Measurements from ENCODE around the gene ZCCHC3.
"Not testable (repeated sequence)": the region's sequence is repeated elsewhere in the genome, so short reads cannot be mapped to it uniquely, and the experiment has no call there.

ZCCHC3 gene, protein sequence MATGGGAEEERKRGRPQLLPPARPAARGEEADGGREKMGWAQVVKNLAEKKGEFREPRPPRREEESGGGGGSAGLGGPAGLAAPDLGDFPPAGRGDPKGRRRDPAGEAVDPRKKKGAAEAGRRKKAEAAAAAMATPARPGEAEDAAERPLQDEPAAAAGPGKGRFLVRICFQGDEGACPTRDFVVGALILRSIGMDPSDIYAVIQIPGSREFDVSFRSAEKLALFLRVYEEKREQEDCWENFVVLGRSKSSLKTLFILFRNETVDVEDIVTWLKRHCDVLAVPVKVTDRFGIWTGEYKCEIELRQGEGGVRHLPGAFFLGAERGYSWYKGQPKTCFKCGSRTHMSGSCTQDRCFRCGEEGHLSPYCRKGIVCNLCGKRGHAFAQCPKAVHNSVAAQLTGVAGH

DNA sequence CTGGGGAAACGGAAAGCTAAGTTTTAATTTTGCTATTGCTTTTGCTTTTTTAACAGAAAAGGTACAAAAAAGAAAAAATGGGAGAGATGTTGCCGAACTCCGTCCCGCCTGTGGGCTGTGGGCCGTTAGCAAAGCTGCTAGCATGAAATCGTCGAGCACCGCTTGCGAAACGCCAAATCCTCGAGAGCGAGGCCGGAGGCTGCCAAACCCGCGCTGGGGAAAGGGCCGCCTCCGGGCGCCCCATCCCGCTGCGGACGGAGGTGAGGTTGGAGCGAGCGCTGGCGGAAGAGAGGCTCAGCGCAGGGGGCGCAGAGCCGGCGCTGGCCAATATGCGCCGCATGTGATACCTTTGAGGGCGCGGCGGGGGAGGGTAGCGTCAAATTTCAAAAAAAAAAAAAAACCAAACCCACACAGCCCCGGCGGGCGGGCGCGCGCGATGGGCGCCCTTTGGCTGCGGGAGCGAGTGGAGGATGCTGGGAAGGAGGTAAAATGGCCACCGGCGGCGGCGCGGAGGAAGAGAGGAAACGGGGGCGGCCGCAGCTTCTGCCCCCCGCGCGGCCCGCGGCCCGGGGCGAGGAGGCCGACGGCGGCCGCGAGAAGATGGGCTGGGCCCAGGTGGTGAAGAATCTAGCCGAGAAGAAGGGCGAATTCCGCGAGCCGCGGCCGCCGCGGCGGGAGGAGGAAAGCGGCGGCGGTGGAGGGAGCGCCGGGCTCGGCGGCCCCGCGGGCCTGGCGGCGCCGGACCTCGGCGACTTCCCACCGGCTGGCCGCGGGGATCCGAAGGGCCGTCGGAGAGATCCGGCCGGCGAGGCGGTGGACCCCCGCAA lies at the start of gene ZCCHC3:
ZCCHC3 (plus strand) TSS at position 473 of the 827 bp plus-strand sequence; CDS start at position 490, 17 bp downstream.
- peak within 1 kb of the TSS; percentile 96 for H3K9ac ChIP-seq (ENCODE audit: low read depth, low read length)
- peak within 1 kb of the TSS; percentile 95 for H3K4me3 ChIP-seq (ENCODE audit: low read length)
- H3K36me3 ChIP-seq (ENCODE audit: insufficient read depth, low read depth, low read length) = peaks cover 3% of the 10 kb centered on the region; the same call in 1 of the 2 replicates
- H3K27me3 ChIP-seq (ENCODE audit: insufficient read depth, low read length) = peaks cover 38% of the 10 kb centered on the region
- peaks cover 25% of the 10 kb centered on the region; the same call in 1 of the 2 replicates for H3K4me1 ChIP-seq (ENCODE audit: insufficient read depth, low read length)
- no peaks in the 10 kb centered on the region for H3K9me3 ChIP-seq (ENCODE audit: insufficient read depth, low read depth, low read length)
- H3K27ac ChIP-seq (ENCODE audit: low read length) = peak within 1 kb of the TSS; percentile 74

DNA sequence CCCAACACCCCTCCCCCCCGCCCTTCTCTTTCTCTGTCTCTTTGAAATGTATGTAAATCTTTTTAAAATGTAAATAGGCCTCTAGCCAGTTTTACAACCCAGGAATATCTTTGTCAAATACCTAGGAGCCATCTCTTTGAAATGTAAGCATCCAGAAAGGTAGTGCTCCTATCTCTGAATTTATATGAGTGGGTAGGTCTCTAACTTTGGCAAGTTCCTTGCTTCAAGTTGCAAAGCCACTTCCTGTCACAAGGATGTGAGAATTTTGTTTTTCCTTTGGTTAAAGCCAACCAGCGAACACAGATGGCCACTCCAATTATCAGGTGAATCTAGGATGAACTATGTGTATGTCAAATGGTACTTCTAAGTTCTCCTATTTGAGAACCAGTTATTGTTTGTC lies 46.0 kb upstream of the ZCCHC3 start:
- no peak overlapping the region for H3K27ac ChIP-seq (ENCODE audit: low read length)
- H3K9ac ChIP-seq (ENCODE audit: low read depth, low read length) = no peak overlapping the region
- peaks cover 5% of the 10 kb centered on the region; the same call in 1 of the 2 replicates for H3K9me3 ChIP-seq (ENCODE audit: insufficient read depth, low read depth, low read length)
- H3K4me1 ChIP-seq (ENCODE audit: insufficient read depth, low read length) = peaks cover 7% of the 10 kb centered on the region; the same call in 1 of the 2 replicates
- H3K4me3 ChIP-seq (ENCODE audit: low read length) = peak overlapping the region; percentile 29; the same call in 1 of the 2 replicates
- H3K27me3 ChIP-seq (ENCODE audit: insufficient read depth, low read length) = peaks cover 99% of the 10 kb centered on the region
- H3K36me3 ChIP-seq (ENCODE audit: insufficient read depth, low read depth, low read length) = no peaks in the 10 kb centered on the region

DNA sequence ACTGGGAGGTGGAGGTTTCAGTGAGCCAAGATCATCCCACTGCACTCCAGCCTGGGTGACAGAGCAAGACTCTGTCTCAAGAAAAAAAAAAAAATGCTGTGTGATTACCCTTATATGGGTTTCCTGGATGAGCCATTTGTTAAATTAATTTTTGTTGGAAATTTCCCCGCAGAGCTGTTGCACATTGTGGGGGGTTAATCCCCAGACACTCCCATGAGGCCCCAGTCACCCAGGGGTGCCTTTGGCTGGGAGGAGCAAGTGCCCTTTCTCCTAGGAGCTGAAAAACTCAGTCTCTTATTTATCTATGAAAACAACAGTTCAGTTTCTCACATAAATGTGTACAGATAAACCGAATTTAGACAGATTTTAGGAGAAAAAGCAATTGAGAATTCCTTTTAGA lies 44.6 kb upstream of the ZCCHC3 start:
- Histone ChIP-seq H3K4me3 (ENCODE audit: low read length) (no peak overlapping the region), H3K9me3 (ENCODE audit: insufficient read depth, low read depth, low read length) (peaks cover 5% of the 10 kb centered on the region; the same call in 1 of the 2 replicates), H3K4me1 (ENCODE audit: insufficient read depth, low read length) (peaks cover 7% of the 10 kb centered on the region; the same call in 1 of the 2 replicates), H3K9ac (ENCODE audit: low read depth, low read length) (no peak overlapping the region), H3K36me3 (ENCODE audit: insufficient read depth, low read depth, low read length) (no peaks in the 10 kb centered on the region), H3K27ac (ENCODE audit: low read length) (no peak overlapping the region), H3K27me3 (ENCODE audit: insufficient read depth, low read length) (peaks cover 99% of the 10 kb centered on the region)

DNA sequence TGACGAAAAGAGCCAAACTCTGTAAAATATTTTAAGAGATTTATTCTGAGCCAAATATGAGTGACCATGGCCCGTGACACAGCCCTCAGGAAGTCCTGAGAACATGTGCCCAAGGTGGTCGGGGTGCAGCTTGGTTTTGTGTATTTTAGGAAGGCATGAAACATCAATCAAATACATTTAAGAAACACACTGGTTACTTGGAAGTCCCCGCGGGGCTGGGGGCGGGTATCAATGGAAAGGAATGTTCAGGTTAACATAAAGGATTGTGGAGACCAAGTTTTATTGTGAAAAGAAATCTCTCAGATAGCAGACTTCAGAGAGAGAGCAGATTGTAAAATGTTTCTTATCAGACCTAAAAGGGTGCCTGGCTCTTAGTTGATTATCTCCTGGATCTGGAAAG lies 43.9 kb upstream of the ZCCHC3 start:
- not testable (repeated sequence) for H3K4me1 ChIP-seq (ENCODE audit: insufficient read depth, low read length); H3K9ac ChIP-seq (ENCODE audit: low read depth, low read length); H3K36me3 ChIP-seq (ENCODE audit: insufficient read depth, low read depth, low read length); H3K27ac ChIP-seq (ENCODE audit: low read length); H3K4me3 ChIP-seq (ENCODE audit: low read length); H3K9me3 ChIP-seq (ENCODE audit: insufficient read depth, low read depth, low read length)
- H3K27me3 ChIP-seq (ENCODE audit: insufficient read depth, low read length) = peaks cover 100% of the 10 kb centered on the region

DNA sequence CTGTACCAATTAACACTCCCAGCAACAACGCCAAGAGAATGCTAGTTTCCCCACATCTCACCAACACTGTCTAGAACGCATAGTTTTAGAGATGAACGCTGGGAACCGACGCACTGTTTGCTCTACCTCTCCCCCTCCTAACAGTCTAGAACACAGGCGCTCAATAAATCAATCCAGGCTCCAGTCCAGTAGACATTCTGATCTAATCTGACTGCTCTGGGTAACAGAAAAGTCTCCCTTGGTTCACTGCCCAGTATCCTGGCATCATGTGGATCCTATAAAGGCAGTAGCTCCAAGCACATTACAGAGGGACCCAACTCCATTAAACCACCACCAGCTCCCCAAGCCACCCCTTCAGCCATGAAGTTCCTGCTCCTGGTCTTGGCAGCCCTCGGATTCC lies 40.0 kb upstream of the ZCCHC3 start, which contains the start of gene DEFB132:
DEFB132 (plus strand) TSS at position 306 of the 400 bp plus-strand sequence; CDS start at position 361, 55 bp downstream.
- H3K27ac ChIP-seq (ENCODE audit: low read length) = no peak within 1 kb of the TSS
- H3K27me3 ChIP-seq (ENCODE audit: insufficient read depth, low read length) = peaks cover 79% of the 10 kb centered on the region
- H3K9me3 ChIP-seq (ENCODE audit: insufficient read depth, low read depth, low read length) = no peaks in the 10 kb centered on the region
- no peak within 1 kb of the TSS for H3K9ac ChIP-seq (ENCODE audit: low read depth, low read length)
- H3K36me3 ChIP-seq (ENCODE audit: insufficient read depth, low read depth, low read length) = no peaks in the 10 kb centered on the region
- no peaks in the 10 kb centered on the region for H3K4me1 ChIP-seq (ENCODE audit: insufficient read depth, low read length)
- no peak within 1 kb of the TSS for H3K4me3 ChIP-seq (ENCODE audit: low read length)

DNA sequence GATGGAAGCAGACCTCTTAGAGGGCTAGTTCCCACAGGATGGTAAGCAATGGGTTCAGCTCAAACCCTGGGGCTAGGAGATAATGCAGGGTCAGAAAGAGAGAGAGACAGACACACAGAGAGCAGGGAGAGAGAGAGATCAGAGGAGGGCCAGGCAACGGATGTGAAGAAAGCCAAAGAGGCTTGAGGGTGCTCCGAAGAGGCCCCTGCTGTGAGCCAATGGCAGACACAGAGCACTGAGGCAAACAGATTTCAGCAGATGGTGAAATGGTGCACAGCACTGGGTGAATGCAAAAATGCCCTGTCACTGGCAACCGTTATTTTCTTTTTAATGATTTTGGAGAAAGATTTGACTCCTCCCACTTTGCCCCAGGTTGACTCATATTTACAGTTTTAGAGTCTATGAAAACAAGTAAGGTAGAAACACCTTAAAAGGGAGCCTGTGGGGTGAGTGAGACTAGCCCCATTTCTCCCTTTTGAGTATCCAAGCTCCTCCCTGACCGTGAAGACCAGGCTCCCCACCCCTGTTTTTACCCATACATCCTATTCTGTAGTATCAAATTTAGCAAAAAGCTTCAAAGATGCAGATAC lies 39.0 kb upstream of the ZCCHC3 start:
- Histone ChIP-seq H3K4me1 (ENCODE audit: insufficient read depth, low read length) (no peaks in the 10 kb centered on the region), H3K4me3 (ENCODE audit: low read length) (no peak overlapping the region), H3K27ac (ENCODE audit: low read length) (no peak overlapping the region), H3K27me3 (ENCODE audit: insufficient read depth, low read length) (peaks cover 79% of the 10 kb centered on the region), H3K36me3 (ENCODE audit: insufficient read depth, low read depth, low read length) (no peaks in the 10 kb centered on the region), H3K9me3 (ENCODE audit: insufficient read depth, low read depth, low read length) (no peaks in the 10 kb centered on the region), H3K9ac (ENCODE audit: low read depth, low read length) (no peak overlapping the region)

DNA sequence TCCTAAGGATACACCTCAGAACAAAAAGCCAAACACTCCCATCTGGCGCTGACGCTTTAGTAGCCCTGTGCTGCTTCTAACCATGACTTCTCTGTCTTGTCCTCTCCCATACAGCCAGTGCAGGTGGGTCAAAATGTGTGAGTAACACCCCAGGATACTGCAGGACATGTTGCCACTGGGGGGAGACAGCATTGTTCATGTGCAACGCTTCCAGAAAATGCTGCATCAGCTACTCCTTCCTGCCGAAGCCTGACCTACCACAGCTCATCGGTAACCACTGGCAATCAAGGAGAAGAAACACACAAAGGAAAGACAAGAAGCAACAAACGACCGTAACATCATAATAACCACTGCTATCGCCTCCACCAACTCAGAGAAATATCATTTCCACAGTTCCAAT lies 38.4 kb upstream of the ZCCHC3 start:
- Histone ChIP-seq H3K27ac (ENCODE audit: low read length) (no peak overlapping the region), H3K9me3 (ENCODE audit: insufficient read depth, low read depth, low read length) (no peaks in the 10 kb centered on the region), H3K36me3 (ENCODE audit: insufficient read depth, low read depth, low read length) (no peaks in the 10 kb centered on the region), H3K27me3 (ENCODE audit: insufficient read depth, low read length) (peaks cover 79% of the 10 kb centered on the region), H3K9ac (ENCODE audit: low read depth, low read length) (no peak overlapping the region), H3K4me3 (ENCODE audit: low read length) (no peak overlapping the region), H3K4me1 (ENCODE audit: insufficient read depth, low read length) (no peaks in the 10 kb centered on the region)

DNA sequence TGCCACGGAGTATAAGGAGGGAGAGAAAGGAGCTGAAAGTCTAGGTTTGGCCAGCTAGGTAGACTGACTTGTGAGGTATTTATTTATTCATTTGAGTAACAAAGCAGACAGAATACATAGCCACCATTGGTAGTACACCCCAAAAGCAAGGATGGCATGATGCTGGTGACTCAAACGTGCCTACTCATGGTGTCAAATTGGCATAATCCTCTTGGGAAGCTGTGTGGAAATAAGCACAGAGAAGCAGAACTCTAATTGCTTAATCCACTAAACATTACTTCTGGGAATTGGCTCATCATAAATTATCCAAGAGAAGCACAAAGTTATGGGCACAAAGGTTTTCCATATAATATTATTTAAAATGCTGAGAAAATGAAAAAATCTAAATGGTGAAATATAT lies 37.4 kb upstream of the ZCCHC3 start:
- no peak overlapping the region for H3K27ac ChIP-seq (ENCODE audit: low read length)
- no peak overlapping the region for H3K4me3 ChIP-seq (ENCODE audit: low read length)
- H3K36me3 ChIP-seq (ENCODE audit: insufficient read depth, low read depth, low read length) = no peaks in the 10 kb centered on the region
- peaks cover 74% of the 10 kb centered on the region for H3K27me3 ChIP-seq (ENCODE audit: insufficient read depth, low read length)
- no peaks in the 10 kb centered on the region for H3K4me1 ChIP-seq (ENCODE audit: insufficient read depth, low read length)
- H3K9me3 ChIP-seq (ENCODE audit: insufficient read depth, low read depth, low read length) = no peaks in the 10 kb centered on the region
- H3K9ac ChIP-seq (ENCODE audit: low read depth, low read length) = no peak overlapping the region

DNA sequence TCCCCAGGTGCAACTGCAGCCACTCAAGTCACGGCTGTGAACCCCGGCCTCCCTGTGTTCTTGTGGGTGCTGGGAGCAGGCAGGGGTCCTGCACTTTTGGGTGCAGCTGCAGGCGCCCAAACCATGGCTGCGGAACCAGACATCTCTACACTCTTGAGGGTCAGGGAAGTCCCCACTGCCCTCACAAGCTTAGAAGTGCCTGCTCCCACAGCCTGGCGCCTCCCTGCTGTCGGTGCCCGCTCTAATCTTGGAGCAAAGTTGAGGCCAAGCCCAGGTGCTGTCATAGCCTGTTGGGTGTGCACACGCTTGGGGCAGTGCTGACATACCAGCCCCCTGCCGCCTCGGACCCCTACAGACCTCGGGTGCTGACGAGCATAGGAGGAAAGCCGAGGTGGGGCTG lies 33.7 kb upstream of the ZCCHC3 start:
- Histone ChIP-seq H3K9ac (ENCODE audit: low read depth, low read length) (no peak overlapping the region), H3K4me3 (ENCODE audit: low read length) (no peak overlapping the region)

DNA sequence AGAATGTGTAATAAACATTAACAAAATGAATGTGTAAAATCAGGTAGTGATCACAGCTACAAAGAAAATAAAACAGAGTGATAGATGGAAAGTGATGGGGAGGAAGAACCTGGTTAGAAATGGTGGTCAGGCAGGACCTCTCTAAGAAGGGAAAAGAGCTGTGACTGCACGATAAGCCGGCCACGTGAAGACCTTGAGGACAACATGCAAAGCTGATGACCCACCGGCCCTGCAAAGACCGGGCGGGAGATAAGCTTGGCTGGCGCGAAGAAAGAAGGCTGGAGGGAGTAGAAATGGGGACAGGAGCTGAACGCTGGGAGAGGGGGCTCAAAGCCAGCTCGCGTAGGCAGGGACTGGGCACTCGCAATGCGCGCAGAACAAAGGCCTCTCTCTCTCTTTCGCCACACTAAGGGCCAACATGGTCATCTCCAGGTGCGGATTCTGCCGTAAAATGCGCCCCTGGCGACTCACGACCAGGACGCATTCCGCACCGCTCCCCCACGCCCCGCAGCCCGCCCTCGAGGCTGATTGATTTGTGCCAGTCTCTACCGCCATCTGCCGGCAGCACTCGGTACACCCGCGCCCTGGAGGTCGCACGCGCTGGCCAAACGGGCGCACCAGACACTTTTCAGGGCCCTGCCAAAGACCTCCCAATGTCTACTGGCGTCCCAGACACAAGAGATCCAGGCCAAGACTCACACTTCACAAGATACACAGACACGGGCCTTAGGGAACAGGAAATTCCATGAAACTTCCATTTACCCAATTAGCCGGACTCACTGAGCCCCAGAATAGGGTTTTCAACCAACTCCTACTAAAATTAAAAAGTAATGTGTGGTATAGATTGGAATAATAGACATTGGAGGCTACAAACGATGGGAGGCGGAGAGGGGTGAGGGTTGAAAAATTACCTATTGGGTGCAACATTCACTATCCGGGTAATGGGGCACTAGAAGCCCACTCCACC lies 30.5 kb upstream of the ZCCHC3 start:
- H3K27ac ChIP-seq (ENCODE audit: low read length) = no peak overlapping the region
- peak overlapping the region; percentile 74 for H3K9ac ChIP-seq (ENCODE audit: low read depth, low read length)
- peak overlapping the region; percentile 61; the same call in 1 of the 2 replicates for H3K4me3 ChIP-seq (ENCODE audit: low read length)

More for the DNA sequence above, 33.7 kb upstream of the ZCCHC3 start:
- Histone ChIP-seq H3K9me3 (ENCODE audit: insufficient read depth, low read depth, low read length) (no peaks in the 10 kb centered on the region), H3K27ac (ENCODE audit: low read length) (no peak overlapping the region), H3K27me3 (ENCODE audit: insufficient read depth, low read length) (peaks cover 62% of the 10 kb centered on the region), H3K36me3 (ENCODE audit: insufficient read depth, low read depth, low read length) (no peaks in the 10 kb centered on the region), H3K4me1 (ENCODE audit: insufficient read depth, low read length) (no peaks in the 10 kb centered on the region; the same call in 1 of the 2 replicates)

More for the DNA sequence above, 30.5 kb upstream of the ZCCHC3 start:
- no peaks in the 10 kb centered on the region for H3K9me3 ChIP-seq (ENCODE audit: insufficient read depth, low read depth, low read length)
- no peaks in the 10 kb centered on the region for H3K36me3 ChIP-seq (ENCODE audit: insufficient read depth, low read depth, low read length)
- H3K27me3 ChIP-seq (ENCODE audit: insufficient read depth, low read length) = peaks cover 48% of the 10 kb centered on the region
- no peaks in the 10 kb centered on the region; the same call in 1 of the 2 replicates for H3K4me1 ChIP-seq (ENCODE audit: insufficient read depth, low read length)

All from iPS-20b (cell line).